HG03095 (cell line): ENCODE data around the gene KRT3.

ENCODE experiments used
- ATAC-seq: cut with Tn5 transposase; IDR thresholded peaks from one replicate; pipeline ENCODE4 v1.9.1; 2021; ENCODE audit warnings: moderate library complexity; ENCODE audit not compliant: unreplicated experiment

The KRT3 gene

DNA sequence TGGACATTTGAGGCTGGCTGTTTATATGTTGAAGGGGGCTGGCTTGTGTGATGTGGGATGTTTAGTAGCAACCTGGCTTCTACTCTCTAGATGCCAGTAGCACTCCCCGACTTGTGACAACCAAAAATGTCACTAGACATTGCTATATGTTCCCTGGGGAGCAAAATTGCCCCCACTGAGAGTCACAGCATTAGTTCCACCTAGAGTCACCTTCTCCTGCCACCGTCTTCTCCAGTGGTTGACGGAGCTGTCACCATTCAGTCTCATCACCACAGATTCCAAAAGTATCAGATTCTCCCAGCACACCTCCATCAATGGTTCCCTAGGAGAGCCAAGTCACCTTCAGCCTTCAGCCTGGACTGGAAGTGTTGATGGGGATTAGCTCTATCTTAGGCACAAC lies 11.0 kb downstream of the KRT3 start:
- no peak for ATAC-seq

DNA sequence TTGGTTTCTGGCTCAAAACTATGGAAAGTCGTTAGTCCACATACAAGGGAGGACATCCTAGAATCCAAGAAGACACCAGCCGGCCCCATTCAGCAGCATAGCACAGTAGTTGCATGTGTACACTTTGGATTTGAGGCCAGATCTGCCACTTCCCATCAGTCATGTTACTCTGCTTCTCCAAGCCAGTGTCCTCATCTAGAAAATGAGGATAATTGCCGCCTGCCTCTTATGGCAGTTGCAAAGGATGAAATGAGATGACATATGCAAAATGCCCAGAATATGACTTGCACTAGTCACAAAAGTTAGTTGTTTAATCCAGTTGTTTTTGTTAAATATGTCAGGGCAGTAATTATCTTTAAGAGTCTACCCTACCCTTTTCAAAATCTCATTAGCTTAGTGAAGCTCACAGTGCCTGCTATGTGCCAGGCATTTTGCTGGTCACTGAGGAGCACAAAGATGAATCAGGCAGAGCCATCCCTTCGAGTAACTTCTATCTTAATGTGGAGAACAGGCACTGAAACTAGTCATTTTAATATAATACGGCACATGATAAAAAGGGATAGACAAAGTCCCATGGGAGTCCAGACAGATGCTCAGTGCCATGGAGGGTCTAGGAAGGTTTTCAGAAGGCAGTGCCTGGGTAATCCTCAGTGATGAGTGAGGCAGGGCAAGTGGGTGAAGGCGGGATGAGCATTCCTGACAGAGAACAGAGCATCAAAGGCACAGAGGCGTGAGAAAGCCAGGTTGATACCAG lies 12.2 kb downstream of the KRT3 start:
- no peak for ATAC-seq

DNA sequence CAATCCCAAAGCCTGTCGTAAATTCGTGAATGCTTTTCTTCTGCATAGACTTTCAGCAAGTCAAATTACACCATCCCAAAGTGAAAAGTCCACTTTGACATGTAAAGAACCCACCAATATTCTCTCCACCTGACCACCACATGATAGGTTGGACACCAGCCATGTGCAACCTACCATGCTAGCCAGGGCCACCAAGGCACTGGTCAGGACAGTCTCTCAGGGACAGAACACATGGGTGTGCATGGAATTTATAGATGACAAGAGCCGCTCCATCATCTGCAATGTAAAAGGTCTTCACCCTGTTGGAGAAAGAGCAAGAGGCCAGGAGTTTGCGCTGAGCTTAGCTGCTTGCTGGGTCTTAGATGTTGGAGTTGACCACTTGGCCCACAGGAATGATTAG lies 13.4 kb downstream of the KRT3 start:
- ATAC-seq, result no peak

DNA sequence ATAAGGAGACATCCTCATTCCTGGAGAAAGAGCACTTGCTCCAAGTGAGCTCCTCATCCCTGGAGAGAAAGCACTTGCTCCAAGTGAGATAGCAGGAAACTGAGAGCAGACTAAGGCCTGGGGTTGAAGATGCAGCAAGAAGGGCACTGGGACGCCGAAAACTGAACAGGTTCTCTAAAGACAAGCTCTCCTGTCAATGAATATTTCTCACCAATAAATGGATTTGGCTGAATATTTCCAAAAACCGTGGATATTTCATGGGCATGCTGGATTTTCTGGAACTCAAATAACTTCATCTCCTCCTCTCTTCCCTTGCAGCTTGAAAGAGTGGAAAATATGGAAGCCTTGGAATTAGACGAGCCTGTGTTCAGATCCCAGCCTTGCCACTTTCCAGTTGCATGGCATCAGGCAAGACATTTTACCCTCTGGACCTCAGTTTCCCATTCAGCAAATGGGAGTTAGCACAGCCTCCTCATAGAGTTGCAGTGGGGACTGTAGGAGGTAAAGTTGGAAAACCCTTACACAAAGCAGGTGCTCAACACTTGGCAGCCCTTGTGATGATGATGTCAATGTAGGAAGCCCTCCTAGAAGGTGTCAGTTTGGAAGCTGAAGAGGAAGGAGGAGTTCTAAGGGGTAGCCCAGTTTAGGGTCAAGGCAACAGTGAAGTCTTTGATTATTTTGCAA lies 14.4 kb downstream of the KRT3 start:
- no peak for ATAC-seq

DNA sequence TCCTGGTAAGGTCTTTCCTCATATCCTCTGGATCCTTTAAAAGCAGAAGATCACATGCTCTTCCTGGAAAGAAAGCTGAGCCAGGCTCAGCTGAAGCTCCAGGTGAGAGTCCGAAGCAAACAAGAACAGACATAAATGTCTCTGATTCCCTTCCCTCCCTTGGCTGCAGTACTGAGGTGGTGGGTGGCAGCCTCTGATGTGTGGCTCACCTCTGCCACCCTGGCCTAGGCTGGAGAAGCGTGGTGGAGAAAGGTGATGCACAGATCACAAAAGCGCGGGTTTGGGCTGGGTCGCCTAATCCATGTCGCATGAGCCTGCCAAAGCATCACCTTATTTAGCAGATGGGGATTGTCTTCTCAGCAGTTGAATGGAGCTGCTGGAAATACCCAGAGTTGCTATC lies 16.0 kb downstream of the KRT3 start:
- no peak for ATAC-seq

DNA sequence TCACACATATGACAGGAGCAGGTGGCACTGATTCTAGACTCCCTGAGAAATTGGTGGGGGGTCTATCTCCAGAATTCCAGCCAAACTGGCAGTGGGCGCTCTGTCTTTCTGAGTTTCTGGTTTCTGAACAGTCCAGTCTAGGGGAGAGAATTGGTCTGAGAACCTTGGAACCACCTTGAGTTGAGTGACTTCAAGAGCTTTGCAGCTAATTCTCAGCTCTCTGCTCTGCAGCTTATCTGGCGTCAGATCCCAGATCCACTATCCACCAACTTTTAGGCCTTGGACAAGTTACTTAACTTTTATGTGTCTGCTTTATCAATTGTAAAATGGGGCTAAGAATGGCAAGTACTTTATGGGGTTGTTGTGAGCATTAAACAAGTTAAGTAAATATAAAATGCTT lies 17.1 kb downstream of the KRT3 start:
- ATAC-seq, result no peak

DNA sequence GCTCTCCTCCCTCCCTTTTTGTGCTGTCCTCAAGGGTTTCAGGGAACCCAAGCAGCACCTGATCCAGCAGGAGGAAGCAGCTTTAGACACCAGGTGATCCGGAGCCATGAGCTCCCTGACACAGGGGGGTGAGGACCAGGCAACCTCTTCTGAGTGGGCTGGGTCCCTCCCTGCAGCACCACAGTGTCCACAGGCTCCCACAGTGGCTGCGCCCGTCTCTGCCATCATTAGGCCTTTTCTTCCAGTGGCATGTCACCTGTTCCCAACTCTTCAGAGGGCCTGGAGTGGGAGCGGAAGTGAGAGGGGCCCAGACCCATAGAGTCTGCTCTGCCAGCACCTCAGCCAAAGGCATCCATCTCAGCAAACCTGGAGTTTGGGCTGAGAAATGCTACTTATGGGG lies 18.4 kb downstream of the KRT3 start:
- no peak for ATAC-seq

DNA sequence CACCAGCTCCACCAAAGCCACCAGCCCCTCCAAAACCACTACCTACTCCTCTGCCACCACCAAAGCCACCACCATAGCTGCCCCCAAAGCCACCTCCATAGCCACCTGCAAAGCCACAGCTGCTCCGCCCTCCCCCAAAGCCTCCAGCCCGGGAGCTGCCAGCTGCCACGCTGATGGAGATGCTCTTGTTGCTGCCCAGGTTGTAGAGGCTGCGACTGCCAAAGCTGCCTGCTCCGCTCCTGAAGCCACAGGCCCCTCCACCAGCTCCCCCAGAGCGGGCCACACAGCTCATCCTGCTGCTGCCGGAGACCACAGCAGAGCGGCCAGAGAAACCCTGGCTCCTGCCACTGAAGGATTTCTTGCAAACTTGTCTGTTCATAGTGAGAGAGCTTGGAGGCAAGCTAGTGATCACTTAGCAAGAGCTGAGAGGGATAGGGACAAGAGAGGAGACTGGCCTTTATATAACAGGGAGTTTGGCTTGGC lies 19.0 kb downstream of the KRT3 start, which contains the start of gene KRT76:
Gene KRT76 (minus strand): TSS at position 433 of the 483 bp plus-strand sequence. CDS start 54 bp downstream, at position 379.
- ATAC-seq, result no peak

DNA sequence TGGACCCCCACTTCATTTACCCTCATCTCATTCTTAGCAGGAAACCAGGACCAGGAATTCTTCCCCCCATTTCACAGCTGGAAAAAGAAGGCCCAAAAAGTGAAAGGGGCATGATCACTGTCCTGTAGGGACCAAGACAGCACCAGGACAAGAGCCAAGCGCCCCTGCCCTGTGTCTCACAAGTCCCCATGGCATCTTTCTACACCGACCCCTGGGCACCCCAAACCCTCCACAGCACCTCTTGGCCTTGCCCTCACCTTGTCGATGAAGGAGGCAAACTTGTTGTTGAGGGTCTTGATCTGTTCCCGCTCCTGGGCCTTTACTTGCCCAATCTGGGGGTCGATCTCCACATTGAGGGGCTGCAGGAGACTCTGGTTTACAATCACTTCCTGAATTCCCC lies 19.5 kb downstream of the KRT3 start:
- ATAC-seq, result no peak

DNA sequence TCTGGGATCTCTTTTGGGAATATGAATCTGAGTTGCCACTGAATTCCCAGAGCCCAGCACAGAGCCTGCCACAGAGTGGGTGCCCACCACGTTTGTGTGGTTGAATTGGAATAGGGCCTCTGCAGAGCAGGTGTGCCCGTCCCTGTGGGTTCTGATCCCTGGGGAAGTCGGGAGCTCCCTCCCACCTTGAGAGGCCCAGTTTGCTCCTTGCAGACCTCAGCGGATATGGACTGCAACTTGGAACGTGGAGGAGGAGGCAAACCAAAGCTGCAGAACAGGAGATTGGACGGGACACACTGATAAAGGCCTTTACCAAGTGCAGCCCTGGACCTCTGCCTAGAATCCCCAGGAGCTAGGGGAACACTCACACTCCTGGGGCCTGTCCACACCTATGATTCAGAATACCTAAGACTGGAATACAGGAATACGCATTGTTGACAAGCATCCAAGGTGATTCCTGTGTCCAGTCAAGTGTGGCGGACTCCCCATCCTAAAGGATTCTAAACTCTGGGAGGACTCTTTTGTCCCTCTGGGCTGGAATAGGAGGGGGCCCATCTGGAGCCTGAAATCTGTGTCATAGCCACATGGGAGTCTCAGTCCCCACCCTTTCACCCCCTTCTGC lies 21.2 kb downstream of the KRT3 start:
- no peak for ATAC-seq

DNA sequence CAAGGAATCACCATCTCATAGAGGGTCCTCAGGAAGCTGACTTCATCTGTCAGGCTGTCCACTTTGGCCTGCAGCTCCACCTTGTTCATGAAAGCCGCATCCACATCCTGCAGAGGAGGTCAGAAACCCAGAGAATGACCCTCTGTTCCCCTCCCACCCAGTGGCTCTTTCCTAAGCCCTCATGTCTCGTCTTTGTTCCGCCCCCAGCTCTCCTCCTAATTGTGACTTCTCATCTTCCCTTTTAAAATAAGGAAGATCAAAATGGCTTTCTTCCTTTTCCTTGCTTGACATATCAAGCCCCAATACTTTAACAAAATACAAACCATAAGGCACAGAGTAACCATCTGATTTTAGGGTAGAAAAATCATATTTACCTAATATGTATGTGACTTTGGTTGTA lies 23.1 kb downstream of the KRT3 start:
- no peak for ATAC-seq

DNA sequence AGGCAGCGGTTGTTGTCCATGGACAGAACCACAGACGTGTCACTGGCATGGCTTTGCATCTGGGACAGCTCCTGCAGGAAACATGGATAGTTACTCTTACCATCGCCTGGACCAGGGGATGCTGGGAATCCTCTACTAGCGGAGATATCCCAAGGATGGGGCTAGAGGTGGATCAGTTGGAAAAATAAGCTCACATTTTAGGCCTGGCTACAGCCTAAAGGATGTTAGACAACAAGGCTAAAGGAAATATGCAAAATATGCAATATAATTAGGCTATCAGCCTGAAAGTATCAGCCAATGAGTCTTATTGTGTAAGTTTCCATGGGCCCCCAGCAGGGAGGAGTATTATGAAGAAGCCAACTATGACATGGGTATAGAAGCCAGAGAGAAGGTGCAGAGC lies 23.7 kb downstream of the KRT3 start:
- ATAC-seq, result no peak

DNA sequence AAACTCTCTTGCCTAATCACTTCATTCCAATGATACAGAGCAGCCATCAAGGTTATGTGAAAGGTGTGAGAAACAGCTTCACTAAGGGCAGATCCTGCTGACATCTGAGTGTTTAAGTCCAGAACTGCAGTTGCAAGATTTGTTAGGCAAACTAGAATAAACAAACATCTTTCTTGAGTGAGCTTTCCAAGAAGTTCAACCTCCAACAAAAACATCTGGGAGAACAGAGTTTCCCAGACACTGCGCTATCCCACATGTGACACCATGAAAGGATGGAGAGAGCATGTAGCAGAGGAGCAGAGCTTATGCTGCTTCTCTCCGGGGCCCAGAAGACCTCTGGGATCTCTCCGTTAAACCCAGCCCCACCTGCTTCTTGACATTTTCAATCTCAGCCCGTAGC lies 24.4 kb downstream of the KRT3 start:
- no peak for ATAC-seq

DNA sequence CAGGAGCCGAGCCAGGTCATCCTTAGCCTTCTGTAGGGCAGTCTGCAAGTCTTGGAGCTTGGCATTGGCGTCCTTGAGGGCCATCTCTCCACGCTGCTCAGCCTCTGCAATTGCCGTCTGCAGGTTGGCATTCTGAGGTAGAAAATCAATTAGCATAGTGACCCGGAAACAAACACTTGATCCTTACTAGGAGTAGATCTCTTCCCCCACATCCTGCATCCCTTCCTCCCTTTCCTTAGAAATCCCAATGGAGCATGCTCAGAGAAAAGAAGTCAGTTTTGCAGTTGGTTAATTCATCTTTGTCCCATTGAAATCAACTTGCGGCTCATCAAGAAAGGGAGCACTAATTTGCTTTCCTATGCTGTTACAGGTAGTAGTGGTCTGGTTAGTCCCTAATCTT lies 24.8 kb downstream of the KRT3 start:
- ATAC-seq, result no peak

DNA sequence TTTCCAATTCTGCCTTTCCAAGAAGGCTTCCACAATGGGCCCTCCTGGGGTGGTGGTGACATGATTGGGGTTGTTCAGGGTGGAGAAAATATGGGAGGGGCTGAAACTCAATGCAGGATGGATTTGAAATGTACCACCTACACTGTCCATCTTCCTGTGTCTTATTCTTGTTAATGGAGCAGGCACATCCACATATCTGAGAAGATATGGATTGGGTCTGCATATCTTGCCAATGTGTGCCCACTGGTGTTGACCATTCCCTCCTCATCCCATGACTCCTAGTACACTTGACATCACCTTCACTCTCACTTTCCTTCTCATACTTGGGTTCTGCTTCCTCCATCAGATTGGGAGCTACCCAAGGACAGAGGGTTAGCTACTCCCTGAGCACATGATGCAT lies 26.0 kb downstream of the KRT3 start:
- ATAC-seq, result no peak

DNA sequence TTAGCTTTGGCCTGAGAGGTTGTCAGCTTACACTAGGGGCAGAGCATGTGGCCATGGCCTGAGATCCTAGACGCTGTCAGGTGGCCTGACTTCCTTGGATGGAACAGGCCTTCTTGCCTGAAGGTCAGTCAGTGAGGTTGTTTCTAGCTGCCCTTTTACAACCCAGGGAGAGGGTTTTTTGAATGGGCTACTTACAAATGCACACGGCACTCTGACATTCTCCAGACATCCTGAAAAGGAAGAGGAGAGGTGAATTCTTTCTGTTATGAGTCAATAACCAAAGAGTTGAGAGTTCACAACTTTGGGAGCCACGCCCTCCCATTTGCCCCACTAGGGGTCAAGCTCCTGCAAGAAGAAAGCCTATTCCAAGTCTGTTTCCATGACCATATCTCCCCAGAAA lies 26.6 kb downstream of the KRT3 start:
- no peak for ATAC-seq

DNA sequence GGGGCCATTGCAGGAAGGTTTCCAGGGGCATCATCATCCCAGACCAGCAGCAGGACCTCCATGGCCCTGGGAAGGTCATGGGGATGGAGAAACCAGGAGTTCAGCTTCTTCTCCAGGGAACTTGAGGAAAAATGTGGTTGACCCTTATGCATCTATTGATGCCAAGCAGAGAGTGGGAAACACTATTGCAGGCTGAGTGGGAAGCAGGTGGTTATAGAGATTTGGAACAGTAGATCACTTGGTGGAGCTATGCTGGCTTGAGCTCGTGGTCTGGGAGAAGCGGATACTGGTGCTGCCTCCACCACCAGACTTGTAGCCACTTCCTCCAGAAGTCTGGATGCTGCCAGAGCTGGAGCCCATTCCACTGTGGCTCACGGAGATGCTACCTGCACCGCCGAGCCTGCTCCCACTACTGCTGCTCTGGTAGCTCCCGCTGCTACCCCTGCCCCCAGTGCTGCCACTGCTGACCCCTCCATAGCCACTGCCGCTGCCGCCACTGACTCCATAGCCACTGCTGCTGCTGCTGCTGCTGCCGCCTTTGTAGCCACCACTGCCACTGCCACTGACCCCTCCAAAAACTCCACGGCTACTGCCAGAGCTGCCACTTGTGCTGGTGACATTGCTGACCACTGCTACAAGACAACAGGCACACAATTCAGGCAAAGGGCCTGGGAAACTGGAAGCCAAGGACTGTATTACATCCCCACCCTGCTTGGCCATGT lies 27.3 kb downstream of the KRT3 start:
- no peak for ATAC-seq

DNA sequence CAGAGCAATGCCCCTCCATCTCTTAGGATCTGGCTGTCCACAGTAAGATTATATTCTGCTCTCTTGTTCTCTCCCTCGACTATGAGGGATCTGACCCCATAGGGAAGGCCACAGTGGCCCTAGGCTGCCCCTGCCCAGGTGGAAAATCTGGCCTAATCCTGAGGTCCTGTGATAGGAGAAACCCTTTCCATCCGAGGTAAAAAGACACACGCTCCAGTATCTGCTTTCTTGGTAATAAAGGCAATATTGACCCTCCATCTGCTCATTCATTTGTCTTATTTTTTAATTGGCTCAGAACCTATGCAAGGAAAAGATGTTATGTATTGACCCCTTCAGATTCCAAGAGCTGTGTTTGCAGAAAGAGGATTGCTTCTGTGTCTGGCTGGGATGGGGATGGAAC lies 28.5 kb downstream of the KRT3 start:
- ATAC-seq, result no peak

DNA sequence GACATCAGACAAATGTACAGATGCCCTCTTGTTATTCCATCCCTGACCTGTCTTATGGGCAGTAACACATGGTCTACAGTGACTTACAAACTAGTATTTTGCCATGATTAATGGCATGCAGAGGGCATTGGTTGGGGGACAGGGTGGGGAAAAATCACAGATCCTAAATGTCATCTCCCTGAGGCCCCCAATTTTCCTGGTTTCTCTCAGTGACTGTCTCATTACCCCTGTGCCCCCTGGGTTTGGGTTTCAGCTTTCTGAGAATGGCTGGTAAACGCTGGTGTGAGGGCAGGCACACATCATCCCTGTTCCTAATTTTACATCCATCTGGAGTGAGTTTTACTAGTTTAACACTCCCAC lies 28.9 kb downstream of the KRT3 start:
- no peak for ATAC-seq

DNA sequence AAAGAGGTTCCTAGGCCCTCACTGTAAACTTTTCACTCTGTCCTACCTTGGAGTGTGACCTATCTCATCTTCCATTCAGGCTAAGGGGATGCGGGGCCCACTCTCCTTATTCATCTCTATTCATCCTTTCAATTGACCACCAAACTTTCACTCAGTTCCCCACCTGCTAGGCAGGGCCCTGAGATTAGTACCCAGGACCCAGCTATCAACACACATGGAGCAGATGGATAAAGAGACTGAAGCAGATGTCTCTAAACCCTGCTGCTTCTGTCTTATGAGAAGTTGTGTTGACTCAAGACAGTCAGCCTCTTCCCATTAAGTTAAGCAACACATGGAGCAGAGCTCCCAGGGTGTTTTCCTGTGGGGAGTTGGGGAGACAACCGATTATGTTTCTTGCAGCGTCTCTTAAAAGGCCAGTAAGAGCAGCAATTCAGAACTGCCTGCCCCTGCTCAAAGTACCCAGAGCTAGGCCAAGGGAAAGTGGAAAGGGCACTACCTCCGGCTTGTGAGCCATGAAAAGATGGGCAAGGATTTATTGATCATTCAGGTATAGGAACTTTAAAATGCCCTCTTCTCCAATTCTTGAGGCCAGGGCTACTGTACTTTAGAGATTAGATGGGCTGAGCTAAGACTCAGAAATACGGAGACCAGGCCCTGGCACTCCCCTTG lies 29.4 kb downstream of the KRT3 start:
- no peak for ATAC-seq

DNA sequence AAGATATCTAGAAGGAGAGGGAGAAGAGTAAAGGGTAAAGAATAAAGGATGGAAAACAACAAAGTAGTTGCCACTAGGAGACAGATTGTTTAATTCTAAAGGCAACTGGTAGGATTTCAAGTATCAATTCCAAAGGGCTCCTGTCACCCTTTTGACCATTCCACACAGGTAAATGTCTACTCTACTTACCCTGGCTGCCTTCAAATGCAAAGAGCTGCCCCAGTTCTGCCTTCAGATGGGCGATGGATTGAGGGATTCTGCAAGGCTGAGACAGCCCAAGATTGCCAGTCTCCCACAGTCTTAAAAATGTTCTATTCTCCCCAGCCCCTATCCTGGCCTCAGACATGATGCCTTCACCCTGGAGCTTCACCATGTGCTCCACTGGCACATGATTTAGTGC lies 30.2 kb downstream of the KRT3 start:
- no peak for ATAC-seq
